MM.1S (cell line): Measurements from ENCODE around the gene PSMD14.

Source experiments
- DNase-seq: peaks from one replicate; pipeline ENCODE4 v3.0.0-alpha.2; 2015
- H2AFZ ChIP-seq: fragments of 300-600 bp; sonication (generic); 2 replicates; pipeline ENCODE4 v1.6.0; 2016; ENCODE audit warnings: antibody characterized with exemption, low read length
- H3F3A ChIP-seq: fragments of 300-600 bp; sonication (generic); 2 replicates; pipeline ENCODE4 v1.6.1; 2016; ENCODE audit warnings: mild to moderate bottlenecking, antibody characterized with exemption, low read length, moderate library complexity, mixed read lengths; ENCODE audit not compliant: insufficient read depth
- H3K27ac ChIP-seq: fragments of 300-600 bp; sonication (generic); 2 replicates; pipeline ENCODE4 v1.5.1; 2016; ENCODE audit warnings: mild to moderate bottlenecking, low read length
- H3K27me3 ChIP-seq: fragments of 300-600 bp; sonication (generic); replicated peaks from 2 replicates; pipeline ENCODE4 v1.6.0; 2016; ENCODE audit warnings: low read length; ENCODE audit not compliant: insufficient read depth
- H3K36me3 ChIP-seq: fragments of 300-600 bp; sonication (generic); replicated peaks from 2 replicates; pipeline ENCODE4 v1.6.1; 2016; ENCODE audit warnings: mild to moderate bottlenecking, low read length, mixed read lengths; ENCODE audit not compliant: insufficient read depth
- H3K4me1 ChIP-seq: fragments of 300-600 bp; sonication (generic); 2 replicates; pipeline ENCODE4 v1.6.1; 2016; ENCODE audit warnings: low read length, mixed read lengths
- H3K4me2 ChIP-seq: fragments of 300-600 bp; sonication (generic); 2 replicates; pipeline ENCODE4 v1.6.0; 2016; ENCODE audit warnings: low read depth, low read length
- H3K4me3 ChIP-seq: fragments of 300-600 bp; sonication (generic); 2 replicates; pipeline ENCODE4 v1.5.1; 2016; ENCODE audit warnings: low read length, mixed read lengths
- H3K79me2 ChIP-seq: fragments of 300-600 bp; sonication (generic); 2 replicates; pipeline ENCODE4 v1.6.1; 2016; ENCODE audit warnings: mixed run types, low read length, mixed read lengths
- H3K9ac ChIP-seq: fragments of 300-600 bp; sonication (generic); 2 replicates; pipeline ENCODE4 v1.6.1; 2016; ENCODE audit warnings: low read length, mixed read lengths
- H3K9me2 ChIP-seq: fragments of 300-600 bp; sonication (generic); replicated peaks from 2 replicates; pipeline ENCODE4 v1.6.1; 2016; ENCODE audit warnings: mild to moderate bottlenecking, low read length, mixed read lengths; ENCODE audit not compliant: insufficient read depth
- H3K9me3 ChIP-seq: fragments of 300-600 bp; sonication (generic); replicated peaks from 2 replicates; pipeline ENCODE4 v1.6.1; 2016; ENCODE audit warnings: mild to moderate bottlenecking, low read length, mixed read lengths; ENCODE audit not compliant: insufficient read depth
- H4K20me1 ChIP-seq: fragments of 300-600 bp; sonication (generic); 2 replicates; pipeline ENCODE4 v1.6.1; 2016; ENCODE audit warnings: mild to moderate bottlenecking, low read length, moderate library complexity, mixed read lengths; ENCODE audit not compliant: insufficient read depth
- EZH2 ChIP-seq: fragments of 300-600 bp; sonication (generic); optimal IDR thresholded peaks from 2 replicates; pipeline ENCODE3; 2017; ENCODE audit warnings: low read depth, mild to moderate bottlenecking, antibody characterized with exemption, low read length, mixed read lengths
- EZH2phosphoT487 ChIP-seq: fragments of 300-600 bp; sonication (generic); IDR thresholded peaks from 2 replicates; pipeline ENCODE4 v1.6.1; 2018; ENCODE audit warnings: antibody characterized with exemption, low read length
- TF ChIP-seq, protein P1 (sequence below): fragments of 300-600 bp; sonication (generic); IDR thresholded peaks from 2 replicates; pipeline ENCODE4 v1.5.1; 2016; ENCODE audit warnings: antibody characterized with exemption, low read length, mixed read lengths

Gene PSMD14

DNA sequence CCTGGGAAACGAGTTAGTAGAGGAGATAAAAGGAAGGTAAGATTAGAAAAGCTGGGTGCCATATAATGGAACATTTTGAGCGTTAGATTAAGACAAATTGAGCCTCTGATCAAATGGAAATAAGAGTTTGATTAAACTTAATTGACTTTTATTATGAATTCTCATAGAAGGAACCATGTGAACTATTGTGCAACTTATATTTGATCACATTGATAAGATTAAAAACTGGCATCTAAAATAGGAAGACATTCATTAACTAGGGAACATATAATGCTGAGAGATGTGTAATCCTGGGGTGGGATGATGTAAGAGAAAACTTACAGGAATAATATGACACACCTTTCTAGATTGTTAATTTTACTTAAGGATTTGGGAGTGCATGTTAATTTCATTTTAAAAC is 130.4 kb downstream of the PSMD14 start:
- Histone ChIP-seq H3K79me2 (no peaks in the 10 kb centered on the region), H2AFZ (no peak overlapping the region), H3K36me3 (no peaks in the 10 kb centered on the region), H3K4me2 (no peak overlapping the region), H3K27ac (no peak overlapping the region), H4K20me1 (no peaks in the 10 kb centered on the region), H3K27me3 (no peaks in the 10 kb centered on the region), H3K4me1 (no peaks in the 10 kb centered on the region), H3K9me3 (no peaks in the 10 kb centered on the region), H3K9ac (no peak overlapping the region), H3K4me3 (no peak overlapping the region), H3K9me2 (no peaks in the 10 kb centered on the region), H3F3A (no peaks in the 10 kb centered on the region)
- no peak for TF ChIP-seq EZH2
- TF ChIP-seq, protein P1, sequence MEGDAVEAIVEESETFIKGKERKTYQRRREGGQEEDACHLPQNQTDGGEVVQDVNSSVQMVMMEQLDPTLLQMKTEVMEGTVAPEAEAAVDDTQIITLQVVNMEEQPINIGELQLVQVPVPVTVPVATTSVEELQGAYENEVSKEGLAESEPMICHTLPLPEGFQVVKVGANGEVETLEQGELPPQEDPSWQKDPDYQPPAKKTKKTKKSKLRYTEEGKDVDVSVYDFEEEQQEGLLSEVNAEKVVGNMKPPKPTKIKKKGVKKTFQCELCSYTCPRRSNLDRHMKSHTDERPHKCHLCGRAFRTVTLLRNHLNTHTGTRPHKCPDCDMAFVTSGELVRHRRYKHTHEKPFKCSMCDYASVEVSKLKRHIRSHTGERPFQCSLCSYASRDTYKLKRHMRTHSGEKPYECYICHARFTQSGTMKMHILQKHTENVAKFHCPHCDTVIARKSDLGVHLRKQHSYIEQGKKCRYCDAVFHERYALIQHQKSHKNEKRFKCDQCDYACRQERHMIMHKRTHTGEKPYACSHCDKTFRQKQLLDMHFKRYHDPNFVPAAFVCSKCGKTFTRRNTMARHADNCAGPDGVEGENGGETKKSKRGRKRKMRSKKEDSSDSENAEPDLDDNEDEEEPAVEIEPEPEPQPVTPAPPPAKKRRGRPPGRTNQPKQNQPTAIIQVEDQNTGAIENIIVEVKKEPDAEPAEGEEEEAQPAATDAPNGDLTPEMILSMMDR, result no peak
- no peak for TF ChIP-seq EZH2phosphoT487
- no peak for DNase-seq

DNA sequence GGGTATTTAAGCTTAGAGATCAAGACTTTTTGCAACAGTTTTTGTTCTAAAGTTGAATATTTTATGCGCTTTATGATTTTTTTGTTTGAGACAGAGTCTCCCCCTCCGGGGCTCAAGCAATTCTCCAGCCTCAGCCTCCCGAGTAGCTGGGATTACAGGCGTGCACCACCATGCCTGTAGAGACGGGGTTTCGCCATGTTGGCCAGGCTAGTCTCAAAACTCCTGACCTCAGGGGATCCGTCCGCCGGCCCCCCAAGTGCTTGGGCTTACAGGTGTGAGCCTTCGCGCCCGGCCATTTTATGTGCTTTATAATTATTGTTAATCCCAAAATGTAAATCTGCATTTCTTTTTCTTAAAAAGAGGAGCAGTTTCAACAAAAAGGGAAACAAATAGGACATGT is 136.9 kb downstream of the PSMD14 start:
- no peaks in the 10 kb centered on the region for H3K79me2 ChIP-seq
- H3K4me3 ChIP-seq, result no peak overlapping the region
- no peaks in the 10 kb centered on the region for H3K4me1 ChIP-seq
- no peaks in the 10 kb centered on the region for H3K27me3 ChIP-seq
- H4K20me1 ChIP-seq, result no peaks in the 10 kb centered on the region
- H3K36me3 ChIP-seq, result no peaks in the 10 kb centered on the region
- no peak for DNase-seq
- TF ChIP-seq EZH2 (no peak), EZH2phosphoT487 (no peak)
- TF ChIP-seq, protein P1, result no peak
- no peak overlapping the region for H3K4me2 ChIP-seq
- H2AFZ ChIP-seq, result no peak overlapping the region
- no peaks in the 10 kb centered on the region for H3F3A ChIP-seq
- H3K9ac ChIP-seq, result no peak overlapping the region
- no peaks in the 10 kb centered on the region for H3K9me3 ChIP-seq
- no peak overlapping the region for H3K27ac ChIP-seq
- no peaks in the 10 kb centered on the region for H3K9me2 ChIP-seq

DNA sequence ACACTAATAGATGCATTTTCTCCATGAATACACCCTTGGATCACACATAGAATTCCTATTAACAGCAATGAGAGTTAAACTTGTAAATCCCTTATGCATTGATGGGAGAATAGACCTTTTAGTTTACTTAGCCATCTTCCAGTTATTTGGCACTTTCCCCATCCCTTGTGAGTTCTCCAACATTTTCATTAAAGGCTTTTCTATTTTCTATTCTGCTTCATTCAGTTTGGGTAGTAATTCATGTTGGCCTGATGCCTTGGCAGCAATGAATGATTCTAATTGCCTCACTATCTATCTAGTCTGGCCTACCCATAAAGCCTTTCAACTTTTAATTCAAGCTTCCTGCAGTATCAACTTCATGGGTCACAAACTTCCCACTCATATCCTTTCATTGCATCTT is 140.2 kb downstream of the PSMD14 start:
- no peak for TF ChIP-seq EZH2
- TF ChIP-seq, protein P1, result no peak
- no peak for TF ChIP-seq EZH2phosphoT487

More for the DNA sequence above, 140.2 kb downstream of the PSMD14 start:
- H3K4me2 ChIP-seq, result no peak overlapping the region
- H4K20me1 ChIP-seq, result no peaks in the 10 kb centered on the region
- H3K9me2 ChIP-seq, result no peaks in the 10 kb centered on the region
- H3K9ac ChIP-seq, result no peak overlapping the region
- H3K36me3 ChIP-seq, result no peaks in the 10 kb centered on the region
- H3K79me2 ChIP-seq, result no peaks in the 10 kb centered on the region
- no peak overlapping the region for H3K27ac ChIP-seq
- no peak overlapping the region for H2AFZ ChIP-seq
- no peaks in the 10 kb centered on the region for H3K4me1 ChIP-seq
- H3K4me3 ChIP-seq, result no peak overlapping the region
- no peaks in the 10 kb centered on the region for H3K27me3 ChIP-seq
- no peaks in the 10 kb centered on the region for H3K9me3 ChIP-seq
- no peaks in the 10 kb centered on the region for H3F3A ChIP-seq
- DNase-seq, result no peak
